ENCODE results near the gene ZNF628. TPM values are rescaled to one million over a fixed set of nuclear protein-coding genes. Genes with fewer than 3 reads are reported as not detected.

ZNF628 gene
- total and polyA plus RNA-seq, 2 of the 4 experiments (the other 2 are of a cell fraction): 0.18 to 1.9 TPM

- Histone ChIP-seq H3K56ac (ENCODE audit: extremely low read depth, insufficient read depth, low read length) (no peak overlapping the region), H2BK20ac (ENCODE audit: low read depth, low read length) (no peak overlapping the region), H2AK9ac (replicated peaks; ENCODE audit: low read depth, low read length, poor library complexity) (no peak overlapping the region), H3K18ac (ENCODE audit: low read depth, low read length) (no peak overlapping the region), H3K4me3 (ENCODE audit: insufficient read depth, low read depth, low read length) (no peak overlapping the region), H3K4me1 (ENCODE audit: control insufficient read depth, insufficient read depth, low read length) (no peaks in the 10 kb centered on the region), H3K23ac (ENCODE audit: low read depth, low read length) (no peak overlapping the region), H3K4me2 (ENCODE audit: low read depth, low read length) (no peak overlapping the region), H2BK5ac (ENCODE audit: low read depth, low read length, poor library complexity, severe bottlenecking) (no peak overlapping the region), H4K91ac (ENCODE audit: insufficient read depth, low read depth, low read length) (no peak overlapping the region), H4K20me1 (ENCODE audit: insufficient read depth, low read length) (peaks cover 1% of the 10 kb centered on the region; the same call in 1 of the 2 replicates), H3K36me3 (ENCODE audit: control insufficient read depth, insufficient read depth, low read length) (no peaks in the 10 kb centered on the region), H3K9me1 (ENCODE audit: insufficient read depth, low read length) (no peaks in the 10 kb centered on the region; the same call in 1 of the 2 replicates), H2AK5ac (ENCODE audit: low read depth, low read length) (no peak overlapping the region), H3K14ac (replicated peaks; ENCODE audit: low read depth, low read length) (no peak overlapping the region), H3K27me3 (ENCODE audit: control insufficient read depth, insufficient read depth, low read length) (peaks cover 71% of the 10 kb centered on the region), H3K9ac (ENCODE audit: low read depth, low read length) (no peak overlapping the region), H2AFZ (replicated peaks; ENCODE audit: low read length, poor library complexity) (no peak overlapping the region), H3K9me3 (ENCODE audit: control insufficient read depth, insufficient read depth, low read length) (no peaks in the 10 kb centered on the region), H2BK120ac (ENCODE audit: low read depth, low read length) (no peak overlapping the region), H4K5ac (ENCODE audit: low read depth, low read length) (no peak overlapping the region), H4K8ac (ENCODE audit: low read depth in 2 of 2, low read length in 2 of 2) (no peak overlapping the region), H2BK15ac (ENCODE audit: low read depth, low read length) (no peak overlapping the region), H3K4ac (ENCODE audit: low read depth, low read length) (no peak overlapping the region), H3K79me1 (ENCODE audit: low read depth in 1 of 2, low read length in 2 of 2) (no peaks in the 10 kb centered on the region), H3K27ac (ENCODE audit: insufficient read depth, low read length) (no peak overlapping the region)
- CTCF ChIA-PET: no interaction called here
- intact Hi-C loops (cut with micrococcal nuclease): no loop called here
- TF ChIP-seq RFX5 (IDR thresholded peaks at IDR 0.05; ENCODE audit: low read depth, low read length): no peak
- TF ChIP-seq MAZ (IDR thresholded peaks at IDR 0.05; ENCODE audit: borderline replicate concordance, low read depth, low read length): no peak
- no peak for TF ChIP-seq CEBPB (IDR thresholded peaks at IDR 0.05; ENCODE audit: low read depth, low read length)
- TF ChIP-seq CTCF (conservative IDR thresholded peaks at IDR 0.05; ENCODE audit: low read depth, low read length): no peak
- no peak for TF ChIP-seq RCOR1 (IDR thresholded peaks at IDR 0.05; ENCODE audit: insufficient replicate concordance, low read length)
- in situ Hi-C loops (cut with MboI; ENCODE audit: low sequenced_read_pairs): no loop called here
- no TSS peak for BruUV-seq (replicated peaks)
- WGBS, 2 experiments (ENCODE audit: extremely low coverage in 2 of 2, insufficient read length in 1 of 2): 0% methylated on average over 9 of the region's 72 CpGs; no CpG with 5 or more reads in 1 of the 2 experiments
- ATAC-seq (ENCODE audit: low read depth): no peak
- dilution Hi-C loops (cut with HindIII; ENCODE audit: low sequenced_read_pairs, unreplicated experiment): no loop called here
- no peak for DNase-seq
- POLR2A ChIA-PET (ENCODE audit: unreplicated experiment): no interaction called here
These were observed 34.0 kb upstream of the ZNF628 start for GRCh38 chr19:55442372-55442961.
